Measurements from ENCODE around the gene P4HTM. TPM values are rescaled to one million over a fixed set of nuclear protein-coding genes. Genes with fewer than 3 reads are reported as not detected.

The P4HTM gene
- total and polyA plus RNA-seq, 2 of the 8 experiments (the other 6 are each of a cell fraction or from before 2014, with no cell fraction given): 19.1 to 25.4 TPM

DNA sequence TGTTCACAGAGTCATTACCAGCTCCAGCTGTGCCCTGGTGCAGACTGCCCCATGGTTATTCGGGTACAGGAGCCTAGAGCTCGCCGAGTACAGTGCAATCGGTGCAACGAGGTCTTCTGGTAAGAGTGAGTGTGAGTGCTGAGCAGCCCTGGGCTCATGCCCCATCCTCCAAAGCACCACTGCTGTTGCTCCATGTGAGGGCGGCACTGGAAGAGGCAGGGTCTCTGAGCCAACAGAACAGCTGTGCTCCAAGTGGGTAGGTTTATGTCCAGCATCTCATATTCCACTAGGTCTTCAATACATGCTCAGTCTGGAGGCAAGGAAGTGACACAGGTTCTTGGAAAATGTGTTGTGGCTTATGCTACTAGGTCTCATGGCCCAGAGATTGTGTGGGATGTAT is 19.5 kb upstream of the P4HTM start:
- Histone ChIP-seq H3K4me3 (ENCODE audit: extremely low read depth in 1 of 4, insufficient read depth in 2 of 4, low read depth in 3 of 4, low read length in 4 of 4) (no peak overlapping the region), H2AK5ac (ENCODE audit: low read depth, low read length) (no peak overlapping the region), H3K9ac (replicated peaks in 1 of 4; ENCODE audit: extremely low read depth in 1 of 4, low read depth in 3 of 4, low read length in 3 of 4) (no peak overlapping the region), H3K79me1 (ENCODE audit: low read depth, low read length) (no peaks in the 10 kb centered on the region), H3K14ac (ENCODE audit: insufficient read length) (no peak overlapping the region), H3K79me2 (ENCODE audit: control insufficient read depth in 1 of 2, insufficient read depth in 2 of 2, low read length in 2 of 2) (no peaks in the 10 kb centered on the region), H2BK12ac (ENCODE audit: low read depth, low read length) (no peak overlapping the region), H4K8ac (ENCODE audit: extremely low read depth, insufficient read depth, low read length) (no peak overlapping the region; the same call in 1 of the 2 replicates), H3K23me2 (ENCODE audit: low read depth, low read length) (no peaks in the 10 kb centered on the region), H3K27ac (ENCODE audit: low read depth, low read length) (no peak overlapping the region), H4K5ac (ENCODE audit: insufficient read length, low read depth, low read length) (no peak overlapping the region), H3K27me3 (replicated peaks in 1 of 4; ENCODE audit: control insufficient read depth in 3 of 4, extremely low read depth in 1 of 4, insufficient read depth in 3 of 4, low read length in 3 of 4) (no peaks in the 10 kb centered on the region), H3K23ac (ENCODE audit: insufficient read length) (no peak overlapping the region), H4K20me1 (replicated peaks in 1 of 2; ENCODE audit: control insufficient read depth in 1 of 2, insufficient read depth in 2 of 2, low read length in 2 of 2) (no peaks in the 10 kb centered on the region), H2BK20ac (ENCODE audit: low read length) (no peak overlapping the region), H2AFZ (ENCODE audit: low read length) (no peak overlapping the region), H2BK15ac (ENCODE audit: low read length) (no peak overlapping the region), H3K56ac (replicated peaks; ENCODE audit: insufficient read length, low read depth, low read length) (no peak overlapping the region), H4K91ac (replicated peaks; ENCODE audit: insufficient read length, low read length) (no peak overlapping the region), H2BK5ac (ENCODE audit: low read depth, low read length) (no peak overlapping the region), H3K4me1 (replicated peaks in 1 of 4; ENCODE audit: control insufficient read depth in 3 of 4, insufficient read depth in 4 of 4, low read length in 3 of 4) (no peaks in the 10 kb centered on the region), H3K18ac (ENCODE audit: extremely low read depth, low read length) (no peak overlapping the region), H3K36me3 (ENCODE audit: control insufficient read depth in 2 of 4, insufficient read depth in 4 of 4, low read length in 3 of 4) (peaks cover 22 to 78% (median 57%) of the 10 kb centered on the region in 4 experiments), H3K9me3 (ENCODE audit: insufficient read depth in 2 of 2, low read depth in 1 of 2, low read length in 1 of 2) (no peaks in the 10 kb centered on the region), H3K4ac (replicated peaks; ENCODE audit: insufficient read length, low read depth, low read length) (no peak overlapping the region), H2BK120ac (replicated peaks; ENCODE audit: low read depth, low read length) (no peak overlapping the region), H3K4me2 (ENCODE audit: insufficient read depth in 1 of 2, low read depth in 2 of 2, low read length in 2 of 2) (no peak overlapping the region)
- 94% methylated on average over 6 of the region's 6 CpGs; no CpG with 5 or more reads in 1 of the 2 experiments for WGBS, 2 experiments (ENCODE audit: extremely low coverage in 1 of 2, insufficient coverage in 1 of 2, insufficient read length in 1 of 2, insufficient replicate concordance in 2 of 2, low coverage in 1 of 2, low lambda C conversion rate in 2 of 2, missing lambda C conversion rate in 1 of 2)
- no peak for FAIRE-seq
- POLR2A ChIA-PET (ENCODE audit: partially characterized antibody): interaction anchor here (1.1 to 2.2 kb wide), 4 partner anchors 8 to 41 kb away, joined by 3 to 7 read pairs (median 3); no protein-coding TSS in a partner anchor
- TF ChIP-seq FOSL1 (IDR thresholded peaks at IDR 0.05; ENCODE audit: insufficient read depth, low read depth, low read length) (no peak), CHD1 (IDR thresholded peaks at IDR 0.05; ENCODE audit: low read depth, low read length) (no peak), CBX8 (IDR thresholded peaks at IDR 0.05; ENCODE audit: borderline replicate concordance, low read depth, low read length) (no peak), POLR2A (IDR thresholded peaks at IDR 0.05; ENCODE audit: control extremely low read depth in 1 of 2, low read depth in 2 of 2, low read length in 2 of 2) (no peak), SAP30 (IDR thresholded peaks at IDR 0.05; ENCODE audit: insufficient read depth, insufficient replicate concordance, low read length) (no peak), SIX5 (IDR thresholded peaks at IDR 0.05; ENCODE audit: low read depth, low read length) (no peak), CBX5 (IDR thresholded peaks at IDR 0.05; ENCODE audit: low read depth, low read length) (no peak), TAF7 (optimal IDR thresholded peaks at IDR 0.05; ENCODE audit: borderline replicate concordance, low read depth, low read length) (no peak), SIRT6 (IDR thresholded peaks at IDR 0.05; ENCODE audit: low read length) (no peak)
- TF ChIP-seq, protein P1, sequence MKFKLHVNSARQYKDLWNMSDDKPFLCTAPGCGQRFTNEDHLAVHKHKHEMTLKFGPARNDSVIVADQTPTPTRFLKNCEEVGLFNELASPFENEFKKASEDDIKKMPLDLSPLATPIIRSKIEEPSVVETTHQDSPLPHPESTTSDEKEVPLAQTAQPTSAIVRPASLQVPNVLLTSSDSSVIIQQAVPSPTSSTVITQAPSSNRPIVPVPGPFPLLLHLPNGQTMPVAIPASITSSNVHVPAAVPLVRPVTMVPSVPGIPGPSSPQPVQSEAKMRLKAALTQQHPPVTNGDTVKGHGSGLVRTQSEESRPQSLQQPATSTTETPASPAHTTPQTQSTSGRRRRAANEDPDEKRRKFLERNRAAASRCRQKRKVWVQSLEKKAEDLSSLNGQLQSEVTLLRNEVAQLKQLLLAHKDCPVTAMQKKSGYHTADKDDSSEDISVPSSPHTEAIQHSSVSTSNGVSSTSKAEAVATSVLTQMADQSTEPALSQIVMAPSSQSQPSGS (IDR thresholded peaks at IDR 0.05; ENCODE audit: low read length): no peak
- TF ChIP-seq, protein P2, sequence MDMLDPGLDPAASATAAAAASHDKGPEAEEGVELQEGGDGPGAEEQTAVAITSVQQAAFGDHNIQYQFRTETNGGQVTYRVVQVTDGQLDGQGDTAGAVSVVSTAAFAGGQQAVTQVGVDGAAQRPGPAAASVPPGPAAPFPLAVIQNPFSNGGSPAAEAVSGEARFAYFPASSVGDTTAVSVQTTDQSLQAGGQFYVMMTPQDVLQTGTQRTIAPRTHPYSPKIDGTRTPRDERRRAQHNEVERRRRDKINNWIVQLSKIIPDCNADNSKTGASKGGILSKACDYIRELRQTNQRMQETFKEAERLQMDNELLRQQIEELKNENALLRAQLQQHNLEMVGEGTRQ (IDR thresholded peaks at IDR 0.05; ENCODE audit: low read length): no peak
- CTCF ChIA-PET (ENCODE audit: partially characterized antibody): interaction anchor here (0.6 to 2.7 kb wide), 6 partner anchors 10 to 44 kb away, joined by 3 to 12 read pairs (median 3); no protein-coding TSS in a partner anchor
- no peak for DNase-seq (ENCODE audit: low read depth in 1 of 2, low spot score in 2 of 2)

Data from H1 (cell line).